ENCODE data around the gene GLIS1.

The GLIS1 gene

GRCh38 chr1:53717025-53717804 is 21.7 kb downstream of the GLIS1 start:
- DNase-seq (ENCODE audit: low read depth): no peak

- DNase-seq (ENCODE audit: low read depth): no peak
These were observed 22.8 kb downstream of the GLIS1 start for GRCh38 chr1:53716150-53716549.

- DNase-seq (ENCODE audit: low read depth): no peak
These were observed 23.5 kb downstream of the GLIS1 start for GRCh38 chr1:53715478-53715877.

- DNase-seq (ENCODE audit: low read depth): no peak
These were observed 26.7 kb downstream of the GLIS1 start for GRCh38 chr1:53712276-53712675.

- DNase-seq (ENCODE audit: low read depth): no peak
These were observed 28.4 kb downstream of the GLIS1 start for GRCh38 chr1:53710584-53710983.

- DNase-seq (ENCODE audit: low read depth): no peak
These were observed 30.3 kb downstream of the GLIS1 start for GRCh38 chr1:53708687-53709086.

- DNase-seq (ENCODE audit: low read depth): no peak
These were observed 32.6 kb downstream of the GLIS1 start for GRCh38 chr1:53706356-53706755.

GRCh38 chr1:53705446-53706096 is 33.4 kb downstream of the GLIS1 start:
- no peak for DNase-seq (ENCODE audit: low read depth)

GRCh38 chr1:53704804-53705445 is 34.0 kb downstream of the GLIS1 start:
- no peak for DNase-seq (ENCODE audit: low read depth)

- DNase-seq (ENCODE audit: low read depth): no peak
These were observed 34.7 kb downstream of the GLIS1 start for GRCh38 chr1:53704304-53704703.

GRCh38 chr1:53703174-53703573 is 35.8 kb downstream of the GLIS1 start:
- no peak for DNase-seq (ENCODE audit: low read depth)

GRCh38 chr1:53702341-53702740 is 36.6 kb downstream of the GLIS1 start:
- DNase-seq (ENCODE audit: low read depth): no peak

GRCh38 chr1:53700776-53701175 is 38.2 kb downstream of the GLIS1 start:
- DNase-seq (ENCODE audit: low read depth): no peak

- no peak for DNase-seq (ENCODE audit: low read depth)
These were observed 39.0 kb downstream of the GLIS1 start for GRCh38 chr1:53699981-53700380.

GRCh38 chr1:53698384-53698980 is 40.5 kb downstream of the GLIS1 start:
- no peak for DNase-seq (ENCODE audit: low read depth)

GRCh38 chr1:53697721-53698383 is 41.1 kb downstream of the GLIS1 start:
- peak; percentile 82 for DNase-seq (ENCODE audit: low read depth)

- no peak for DNase-seq (ENCODE audit: low read depth)
These were observed 42.0 kb downstream of the GLIS1 start for GRCh38 chr1:53696990-53697389.

GRCh38 chr1:53696571-53696970 is 42.4 kb downstream of the GLIS1 start:
- no peak for DNase-seq (ENCODE audit: low read depth)

- DNase-seq (ENCODE audit: low read depth): no peak
These were observed 42.9 kb downstream of the GLIS1 start for GRCh38 chr1:53696051-53696450.

- no peak for DNase-seq (ENCODE audit: low read depth)
These were observed 43.8 kb downstream of the GLIS1 start for GRCh38 chr1:53695116-53695515.

GRCh38 chr1:53694718-53695091 is 44.3 kb downstream of the GLIS1 start:
- DNase-seq (ENCODE audit: low read depth): no peak
